DOHH2 (cell line): Measurements from ENCODE around the gene CXCL12.

Experiments used
- H3F3A ChIP-seq: fragments of 200-600 bp; sonication (generic), shearing (Covaris generic); 2 replicates; pipeline ENCODE4 v1.6.0; 2016; ENCODE audit warnings: antibody characterized with exemption, mild to moderate bottlenecking; ENCODE audit not compliant: control insufficient read depth, insufficient read depth
- H3K27ac ChIP-seq: fragments of 200-600 bp; sonication (generic); 2 replicates; pipeline ENCODE4 v1.5.1; 2014; ENCODE audit warnings: low read depth, mild to moderate bottlenecking, low read length, moderate library complexity
- H3K27me3 ChIP-seq: fragments of 200-600 bp; sonication (generic); 2 replicates; pipeline ENCODE4 v1.6.1; 2014; ENCODE audit warnings: mild to moderate bottlenecking, low read length, mixed read lengths; ENCODE audit not compliant: control insufficient read depth
- H3K36me3 ChIP-seq: fragments of 200-600 bp; sonication (generic); 2 replicates; pipeline ENCODE4 v1.6.1; 2014; ENCODE audit warnings: mild to moderate bottlenecking, low read length, moderate library complexity, mixed read lengths; ENCODE audit not compliant: control insufficient read depth
- H3K4me1 ChIP-seq: fragments of 200-600 bp; sonication (generic); 2 replicates; pipeline ENCODE4 v1.6.1; 2014; ENCODE audit warnings: mild to moderate bottlenecking, low read length, mixed read lengths; ENCODE audit not compliant: control insufficient read depth
- H3K4me2 ChIP-seq: fragments of 200-600 bp; sonication (generic); 2 replicates; pipeline ENCODE4 v1.6.0; 2014; ENCODE audit warnings: mild to moderate bottlenecking, low read length, moderate library complexity
- H3K4me3 ChIP-seq: fragments of 200-600 bp; sonication (generic); 2 replicates; pipeline ENCODE4 v1.5.1; 2014; ENCODE audit warnings: mild to moderate bottlenecking, low read length, mixed read lengths
- H3K79me2 ChIP-seq: fragments of 200-600 bp; sonication (generic); 2 replicates; pipeline ENCODE4 v1.6.1; 2014; ENCODE audit warnings: mild to moderate bottlenecking, low read length, mixed read lengths; ENCODE audit not compliant: control insufficient read depth
- H3K9me2 ChIP-seq: fragments of 200-600 bp; sonication (generic); replicated peaks from 2 replicates; pipeline ENCODE4 v1.6.1; 2014; ENCODE audit warnings: mild to moderate bottlenecking, low read length, mixed read lengths; ENCODE audit not compliant: control insufficient read depth
- H3K9me3 ChIP-seq: fragments of 200-600 bp; sonication (generic); 2 replicates; pipeline ENCODE4 v1.6.1; 2014; ENCODE audit warnings: antibody characterized with exemption, low read length, mixed read lengths; ENCODE audit not compliant: control insufficient read depth, insufficient read depth
- H4K20me1 ChIP-seq: fragments of 200-600 bp; sonication (generic); 2 replicates; pipeline ENCODE4 v1.6.0; 2014; ENCODE audit warnings: low read depth, mild to moderate bottlenecking, antibody characterized with exemption, low read length, moderate library complexity; ENCODE audit not compliant: control insufficient read depth, insufficient read depth
- EZH2phosphoT487 ChIP-seq: fragments of 200-600 bp; sonication (generic); IDR thresholded peaks from 2 replicates; pipeline ENCODE4 v1.6.1; 2017; ENCODE audit warnings: borderline replicate concordance, mild to moderate bottlenecking, antibody characterized with exemption, low read length, moderate library complexity, mixed read lengths
- TF ChIP-seq, protein P1 (sequence below): fragments of 200-600 bp; sonication (generic); IDR thresholded peaks from one replicate; pipeline ENCODE4 v1.5.1; 2014; ENCODE audit warnings: antibody characterized with exemption, mild to moderate bottlenecking, low read depth, low read length; ENCODE audit not compliant: poor library complexity, severe bottlenecking

Gene CXCL12

DNA sequence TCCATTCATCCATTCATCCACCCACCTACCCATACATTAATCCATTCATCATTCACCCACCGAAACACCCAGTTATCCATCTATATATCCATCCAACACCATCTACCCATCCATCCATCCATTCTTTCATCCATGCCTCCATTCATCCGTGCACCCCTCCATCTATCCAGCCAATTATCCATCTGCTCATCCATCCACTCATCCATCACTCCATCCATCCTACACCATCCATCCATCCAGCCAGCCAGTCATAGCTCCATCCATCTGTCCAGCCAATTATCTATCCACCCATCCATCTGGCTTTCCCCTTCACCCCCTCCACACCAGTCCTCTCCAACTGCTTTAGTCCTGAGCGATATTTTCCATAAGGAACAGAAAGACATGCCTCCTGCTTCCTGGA is 7.5 kb upstream of the CXCL12 start:
- Histone ChIP-seq H4K20me1 (no peaks in the 10 kb centered on the region), H3K4me1 (no peaks in the 10 kb centered on the region), H3K79me2 (no peaks in the 10 kb centered on the region), H3K9me3 (no peaks in the 10 kb centered on the region), H3F3A (no peaks in the 10 kb centered on the region), H3K4me3 (no peak overlapping the region), H3K4me2 (no peak overlapping the region), H3K27ac (no peak overlapping the region), H3K27me3 (no peaks in the 10 kb centered on the region), H3K9me2 (no peaks in the 10 kb centered on the region), H3K36me3 (no peaks in the 10 kb centered on the region)
- TF ChIP-seq, protein P1, sequence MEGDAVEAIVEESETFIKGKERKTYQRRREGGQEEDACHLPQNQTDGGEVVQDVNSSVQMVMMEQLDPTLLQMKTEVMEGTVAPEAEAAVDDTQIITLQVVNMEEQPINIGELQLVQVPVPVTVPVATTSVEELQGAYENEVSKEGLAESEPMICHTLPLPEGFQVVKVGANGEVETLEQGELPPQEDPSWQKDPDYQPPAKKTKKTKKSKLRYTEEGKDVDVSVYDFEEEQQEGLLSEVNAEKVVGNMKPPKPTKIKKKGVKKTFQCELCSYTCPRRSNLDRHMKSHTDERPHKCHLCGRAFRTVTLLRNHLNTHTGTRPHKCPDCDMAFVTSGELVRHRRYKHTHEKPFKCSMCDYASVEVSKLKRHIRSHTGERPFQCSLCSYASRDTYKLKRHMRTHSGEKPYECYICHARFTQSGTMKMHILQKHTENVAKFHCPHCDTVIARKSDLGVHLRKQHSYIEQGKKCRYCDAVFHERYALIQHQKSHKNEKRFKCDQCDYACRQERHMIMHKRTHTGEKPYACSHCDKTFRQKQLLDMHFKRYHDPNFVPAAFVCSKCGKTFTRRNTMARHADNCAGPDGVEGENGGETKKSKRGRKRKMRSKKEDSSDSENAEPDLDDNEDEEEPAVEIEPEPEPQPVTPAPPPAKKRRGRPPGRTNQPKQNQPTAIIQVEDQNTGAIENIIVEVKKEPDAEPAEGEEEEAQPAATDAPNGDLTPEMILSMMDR, result no peak
- no peak for TF ChIP-seq EZH2phosphoT487

DNA sequence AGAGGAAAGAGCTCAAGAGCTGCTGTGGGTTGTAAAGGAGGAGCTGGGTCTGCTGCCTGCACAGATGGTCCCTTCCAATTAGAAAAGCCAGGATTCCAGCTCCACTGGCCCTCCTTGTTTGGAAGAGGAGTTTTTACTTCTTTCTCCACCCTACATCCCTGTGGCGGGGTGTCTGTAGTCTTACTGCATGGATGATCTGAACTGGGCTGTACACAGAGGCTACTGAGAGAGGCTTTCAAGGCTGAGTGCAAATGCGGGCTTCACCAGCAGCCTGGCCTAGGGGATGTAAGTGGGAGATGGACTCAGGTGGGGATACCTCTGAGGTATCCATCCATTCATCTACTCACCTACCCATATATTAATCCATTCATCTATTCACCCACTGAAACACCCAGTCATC is 7.1 kb upstream of the CXCL12 start:
- H4K20me1 ChIP-seq, result no peaks in the 10 kb centered on the region

DNA sequence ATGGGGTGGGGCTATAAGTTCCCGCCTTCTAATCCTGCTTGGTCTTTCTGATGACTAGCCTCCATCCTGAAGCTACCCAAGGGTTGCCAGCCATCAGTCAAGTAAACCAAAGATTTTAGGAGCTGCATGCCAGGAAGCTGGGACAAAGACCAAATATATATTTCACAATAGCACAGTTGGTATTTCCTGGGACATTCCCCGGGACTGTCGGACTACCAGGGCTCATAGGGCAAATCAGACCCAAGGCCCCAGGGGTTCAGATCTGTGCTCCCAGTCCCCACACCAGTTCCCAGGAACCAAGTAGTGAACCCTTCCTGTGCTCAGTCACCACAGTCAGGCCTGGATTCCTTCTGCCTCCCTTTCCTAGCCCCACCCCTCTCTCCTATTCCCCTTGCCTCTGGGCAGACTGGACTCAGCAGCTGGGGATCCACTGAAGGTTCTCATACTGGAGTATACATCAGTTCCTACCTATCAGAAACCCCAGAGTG is 5.7 kb upstream of the CXCL12 start:
- no peak overlapping the region for H3K4me3 ChIP-seq

More for the DNA sequence above, 7.1 kb upstream of the CXCL12 start:
- Histone ChIP-seq H3K36me3 (no peaks in the 10 kb centered on the region), H3F3A (no peaks in the 10 kb centered on the region), H3K27ac (no peak overlapping the region), H3K4me3 (no peak overlapping the region), H3K27me3 (no peaks in the 10 kb centered on the region), H3K4me1 (no peaks in the 10 kb centered on the region), H3K4me2 (no peak overlapping the region), H3K9me3 (no peaks in the 10 kb centered on the region), H3K79me2 (no peaks in the 10 kb centered on the region), H3K9me2 (no peaks in the 10 kb centered on the region)
- TF ChIP-seq, protein P1, result no peak
- no peak for TF ChIP-seq EZH2phosphoT487

More for the DNA sequence above, 5.7 kb upstream of the CXCL12 start:
- Histone ChIP-seq H3K9me2 (no peaks in the 10 kb centered on the region), H3K4me1 (no peaks in the 10 kb centered on the region), H4K20me1 (no peaks in the 10 kb centered on the region), H3K4me2 (no peak overlapping the region), H3K27ac (no peak overlapping the region), H3K9me3 (no peaks in the 10 kb centered on the region), H3F3A (no peaks in the 10 kb centered on the region), H3K36me3 (no peaks in the 10 kb centered on the region), H3K79me2 (no peaks in the 10 kb centered on the region), H3K27me3 (no peaks in the 10 kb centered on the region)
- TF ChIP-seq EZH2phosphoT487, result no peak
- TF ChIP-seq, protein P1, result no peak
